PC-3 (cell line): ENCODE results near the gene PSMB7. TPM values are rescaled to one million over a fixed set of nuclear protein-coding genes. Genes with fewer than 3 reads are reported as not detected.

Experiments used
- ATAC-seq: fragments of 200-7000 bp; cut with Tn5 transposase; 2 replicates; pipeline ENCODE4 v1.9.1; 2020; ENCODE audit warnings: mild to moderate bottlenecking, moderate library complexity
- BruUV-seq: library from RNA; stranded (reverse); fragments of 400-500 nt; replicated peaks from 2 replicates; lab custom pipeline; 2021; lab: Mats Ljungman, UMichigan
- CTCF ChIA-PET: fragments of 300-600 bp; sonication (Branson Sonifier 250); formaldehyde crosslinking; loops from one replicate; lab custom pipeline; 2022; ENCODE audit warnings: antibody characterized with exemption; lab: Charles Lee
- POLR2A ChIA-PET: fragments of 300-600 bp; sonication (Branson Sonifier 250); formaldehyde crosslinking; loops from one replicate; lab custom pipeline; 2022; ENCODE audit warnings: antibody characterized with exemption; ENCODE audit not compliant: unreplicated experiment; lab: Charles Lee
- DNase-seq: peaks from one replicate; pipeline ENCODE4 v3.0.0-alpha.2; 2015
- H2AFZ ChIP-seq: fragments of 300-600 bp; sonication (generic); 2 replicates; pipeline ENCODE4 v1.6.0; 2016; ENCODE audit warnings: antibody characterized with exemption, low read length
- H3F3A ChIP-seq: fragments of 300-600 bp; sonication (generic); one replicate; pipeline ENCODE4 v1.6.0; 2017; ENCODE audit warnings: antibody characterized with exemption, low read length, control low read depth, mild to moderate bottlenecking; ENCODE audit not compliant: unreplicated experiment
- H3K27ac ChIP-seq: fragments of 300-600 bp; sonication (generic); 2 replicates; pipeline ENCODE4 v1.5.1; 2016; ENCODE audit warnings: mild to moderate bottlenecking, low read length
- H3K27me3 ChIP-seq: fragments of 300-600 bp; sonication (generic); 2 replicates; pipeline ENCODE4 v1.6.1; 2016; ENCODE audit warnings: low read length, mixed read lengths
- H3K36me3 ChIP-seq: fragments of 300-600 bp; sonication (generic); 2 replicates; pipeline ENCODE4 v1.6.1; 2016; ENCODE audit warnings: low read depth, mixed run types, low read length, mixed read lengths
- H3K4me1 ChIP-seq: fragments of 300-600 bp; sonication (generic); 2 replicates; pipeline ENCODE4 v1.5.1; 2016; ENCODE audit warnings: low read length; ENCODE audit not compliant: insufficient read depth
- H3K4me2 ChIP-seq: fragments of 300-600 bp; sonication (generic); 2 replicates; pipeline ENCODE4 v1.6.0; 2016; ENCODE audit warnings: low read length
- H3K4me3 ChIP-seq: fragments of 300-600 bp; sonication (generic); 2 replicates; pipeline ENCODE4 v1.5.1; 2016; ENCODE audit warnings: mild to moderate bottlenecking, low read length, mixed read lengths
- H3K79me2 ChIP-seq: fragments of 300-600 bp; sonication (generic); 2 replicates; pipeline ENCODE4 v1.6.1; 2017; ENCODE audit warnings: low read length, mixed read lengths
- H3K9ac ChIP-seq: fragments of 300-600 bp; sonication (generic); 2 replicates; pipeline ENCODE4 v1.6.0; 2016; ENCODE audit warnings: mild to moderate bottlenecking, low read length
- H3K9me2 ChIP-seq: fragments of 300-600 bp; sonication (generic); replicated peaks from 2 replicates; pipeline ENCODE4 v1.6.1; 2016; ENCODE audit warnings: mixed run types, low read length, mixed read lengths
- H3K9me3 ChIP-seq: fragments of 300-600 bp; sonication (generic); 2 replicates; pipeline ENCODE4 v1.6.1; 2016; ENCODE audit warnings: low read length, mixed read lengths
- H4K20me1 ChIP-seq: fragments of 300-600 bp; sonication (generic); 2 replicates; pipeline ENCODE4 v1.6.1; 2016; ENCODE audit warnings: low read length, mixed read lengths
- EZH2 ChIP-seq: fragments of 300-600 bp; sonication (generic); IDR thresholded peaks from one replicate; pipeline ENCODE4 v1.6.1; 2017; ENCODE audit warnings: antibody characterized with exemption, mild to moderate bottlenecking, low read length; ENCODE audit not compliant: unreplicated experiment
- EZH2phosphoT487 ChIP-seq: fragments of 300-600 bp; sonication (generic); IDR thresholded peaks from 2 replicates; pipeline ENCODE4 v1.6.1; 2018; ENCODE audit warnings: mild to moderate bottlenecking, antibody characterized with exemption, low read length, borderline replicate concordance
- intact Hi-C: fragments of 100-400 bp; cut with micrococcal nuclease; formaldehyde crosslinking; loops from 2 replicates; pipeline ENCODE4 v1.9.0; 2023
- total RNA-seq: library from RNA; depleted of rRNA; stranded (reverse); fragments of >200 nt; gene quantifications from 2 replicates; pipeline ENCODE4 v1.2.3, GENCODE V29; 2014
- TF ChIP-seq, protein P1 (sequence below): fragments of 300-600 bp; sonication (generic); conservative IDR thresholded peaks from 2 replicates; pipeline ENCODE4 v1.5.1; 2017; ENCODE audit warnings: antibody characterized with exemption, low read depth, mild to moderate bottlenecking, low read length

Gene PSMB7
- total RNA-seq, 1 experiment from 2014 or later, result 372 TPM

DNA sequence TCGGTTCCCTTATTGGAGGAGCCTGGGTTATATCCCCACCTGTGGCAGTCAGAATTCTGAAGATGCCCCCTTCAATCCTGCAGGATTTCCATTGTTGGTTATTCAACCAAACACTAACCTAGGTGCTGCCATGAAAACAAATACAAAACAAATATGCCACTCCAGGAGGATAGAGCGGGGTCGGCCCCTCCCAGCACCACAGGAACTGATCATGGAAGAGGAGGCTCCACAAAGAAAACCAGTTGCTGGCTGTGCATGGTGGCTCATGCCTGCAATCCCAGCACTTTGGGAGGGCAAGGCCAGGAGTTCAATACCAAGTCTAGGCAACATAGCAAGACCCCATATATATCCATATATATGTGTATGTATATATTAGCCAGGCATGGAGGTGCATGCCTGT lies 21.8 kb upstream of the PSMB7 start:
- Histone ChIP-seq H2AFZ (no peak overlapping the region), H3K9ac (no peak overlapping the region), H3K9me3 (no peaks in the 10 kb centered on the region), H3F3A (no peaks in the 10 kb centered on the region), H3K4me2 (no peak overlapping the region), H3K4me1 (no peaks in the 10 kb centered on the region), H3K9me2 (no peaks in the 10 kb centered on the region), H4K20me1 (no peaks in the 10 kb centered on the region), H3K27me3 (no peaks in the 10 kb centered on the region), H3K79me2 (no peaks in the 10 kb centered on the region), H3K36me3 (no peaks in the 10 kb centered on the region), H3K4me3 (no peak overlapping the region), H3K27ac (no peak overlapping the region)
- BruUV-seq, result no TSS peak
- TF ChIP-seq EZH2phosphoT487 (no peak), EZH2 (no peak)
- TF ChIP-seq, protein P1, sequence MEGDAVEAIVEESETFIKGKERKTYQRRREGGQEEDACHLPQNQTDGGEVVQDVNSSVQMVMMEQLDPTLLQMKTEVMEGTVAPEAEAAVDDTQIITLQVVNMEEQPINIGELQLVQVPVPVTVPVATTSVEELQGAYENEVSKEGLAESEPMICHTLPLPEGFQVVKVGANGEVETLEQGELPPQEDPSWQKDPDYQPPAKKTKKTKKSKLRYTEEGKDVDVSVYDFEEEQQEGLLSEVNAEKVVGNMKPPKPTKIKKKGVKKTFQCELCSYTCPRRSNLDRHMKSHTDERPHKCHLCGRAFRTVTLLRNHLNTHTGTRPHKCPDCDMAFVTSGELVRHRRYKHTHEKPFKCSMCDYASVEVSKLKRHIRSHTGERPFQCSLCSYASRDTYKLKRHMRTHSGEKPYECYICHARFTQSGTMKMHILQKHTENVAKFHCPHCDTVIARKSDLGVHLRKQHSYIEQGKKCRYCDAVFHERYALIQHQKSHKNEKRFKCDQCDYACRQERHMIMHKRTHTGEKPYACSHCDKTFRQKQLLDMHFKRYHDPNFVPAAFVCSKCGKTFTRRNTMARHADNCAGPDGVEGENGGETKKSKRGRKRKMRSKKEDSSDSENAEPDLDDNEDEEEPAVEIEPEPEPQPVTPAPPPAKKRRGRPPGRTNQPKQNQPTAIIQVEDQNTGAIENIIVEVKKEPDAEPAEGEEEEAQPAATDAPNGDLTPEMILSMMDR, result no peak
- ATAC-seq (no peak), DNase-seq (no peak)
- ChIA-PET POLR2A (no interaction called here), CTCF (no interaction called here)
- intact Hi-C loops, result no loop called here

DNA sequence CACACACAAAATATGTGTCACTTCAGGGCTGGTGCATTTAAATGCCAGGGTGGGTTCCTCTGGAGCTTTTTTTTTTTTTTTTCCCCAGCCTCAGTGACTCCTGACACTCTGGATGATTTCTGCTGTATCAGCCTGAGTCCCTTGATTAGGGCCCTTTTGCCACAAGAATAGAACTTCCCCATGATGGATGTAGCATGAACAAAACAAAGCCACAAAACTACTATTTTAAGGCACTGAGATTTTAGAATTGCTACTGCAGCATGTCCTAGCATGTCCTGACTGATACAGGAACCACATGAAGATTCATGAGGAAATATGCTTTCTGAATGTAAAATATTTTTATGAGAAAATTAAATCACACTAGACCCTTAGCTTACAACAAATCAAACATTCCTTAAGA lies 21.1 kb upstream of the PSMB7 start:
- intact Hi-C loops, result no loop called here
- Histone ChIP-seq H3K4me1 (no peaks in the 10 kb centered on the region), H3K4me3 (no peak overlapping the region), H4K20me1 (no peaks in the 10 kb centered on the region), H3K4me2 (no peak overlapping the region), H3F3A (no peaks in the 10 kb centered on the region), H3K27ac (no peak overlapping the region), H2AFZ (no peak overlapping the region), H3K9me3 (no peaks in the 10 kb centered on the region), H3K9me2 (no peaks in the 10 kb centered on the region), H3K36me3 (no peaks in the 10 kb centered on the region), H3K27me3 (no peaks in the 10 kb centered on the region), H3K9ac (no peak overlapping the region), H3K79me2 (no peaks in the 10 kb centered on the region)
- ATAC-seq, result no peak
- CTCF ChIA-PET, result no interaction called here
- TF ChIP-seq, protein P1, result no peak
- TF ChIP-seq EZH2phosphoT487 (no peak), EZH2 (no peak)
- no TSS peak for BruUV-seq
- no peak for DNase-seq
- POLR2A ChIA-PET, result no interaction called here

DNA sequence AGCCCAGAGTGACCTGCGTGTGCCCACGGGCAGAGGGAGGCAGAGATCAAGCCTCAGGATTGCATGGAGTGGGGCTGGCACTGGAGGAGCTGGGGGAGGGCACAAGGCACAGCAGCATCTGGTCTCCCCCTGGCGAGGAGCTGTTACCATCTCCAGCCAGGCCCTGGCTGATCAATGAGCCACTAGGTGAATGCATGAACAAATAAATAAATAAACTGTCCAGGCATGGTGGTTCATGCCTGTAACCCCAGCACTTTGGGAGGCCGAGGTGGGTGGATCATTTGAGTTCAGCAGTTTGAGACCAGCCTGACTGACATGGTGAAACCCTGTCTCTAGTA lies 14.3 kb upstream of the PSMB7 start:
- TF ChIP-seq EZH2phosphoT487, result no peak
- no peak for TF ChIP-seq EZH2
- TF ChIP-seq, protein P1, result no peak
- ChIA-PET CTCF (no interaction called here), POLR2A (no interaction called here)
- no peaks in the 10 kb centered on the region for H3K9me2 ChIP-seq
- H3K36me3 ChIP-seq, result no peaks in the 10 kb centered on the region
- H3F3A ChIP-seq, result no peaks in the 10 kb centered on the region
- H3K4me3 ChIP-seq, result no peak overlapping the region
- intact Hi-C loops, result no loop called here
- no peaks in the 10 kb centered on the region for H4K20me1 ChIP-seq
- H3K4me1 ChIP-seq, result no peaks in the 10 kb centered on the region
- no peak overlapping the region for H3K27ac ChIP-seq
- H2AFZ ChIP-seq, result no peak overlapping the region
- ATAC-seq, result no peak
- H3K27me3 ChIP-seq, result no peaks in the 10 kb centered on the region
- BruUV-seq, result no TSS peak
- H3K79me2 ChIP-seq, result no peaks in the 10 kb centered on the region
- DNase-seq, result no peak
- no peaks in the 10 kb centered on the region for H3K9me3 ChIP-seq
- H3K4me2 ChIP-seq, result no peak overlapping the region
- H3K9ac ChIP-seq, result no peak overlapping the region
